D721Med (cell line): ENCODE data around the gene FARS2.

Experiments
- DNase-seq: peaks from one replicate; pipeline ENCODE4 v3.0.0; 2011; ENCODE audit warnings: low spot score; ENCODE audit not compliant: insufficient read length
- FAIRE-seq: peaks from 2 replicates; lab custom pipeline; 2011; peaks lifted over from hg19 to GRCh38; lab: Jason Lieb, UNC
- TF ChIP-seq, protein P1 (sequence below): IDR thresholded peaks from 2 replicates; pipeline ENCODE4 v1.5.1; 2012; ENCODE audit warnings: mild to moderate bottlenecking, control low read depth; ENCODE audit not compliant: insufficient read depth; ENCODE audit errors: missing control alignments

Gene FARS2

GRCh38 chr6:5671601-5672559 lies 410.6 kb downstream of the FARS2 start:
- no peak for FAIRE-seq
- no peak for DNase-seq
- TF ChIP-seq, protein P1, sequence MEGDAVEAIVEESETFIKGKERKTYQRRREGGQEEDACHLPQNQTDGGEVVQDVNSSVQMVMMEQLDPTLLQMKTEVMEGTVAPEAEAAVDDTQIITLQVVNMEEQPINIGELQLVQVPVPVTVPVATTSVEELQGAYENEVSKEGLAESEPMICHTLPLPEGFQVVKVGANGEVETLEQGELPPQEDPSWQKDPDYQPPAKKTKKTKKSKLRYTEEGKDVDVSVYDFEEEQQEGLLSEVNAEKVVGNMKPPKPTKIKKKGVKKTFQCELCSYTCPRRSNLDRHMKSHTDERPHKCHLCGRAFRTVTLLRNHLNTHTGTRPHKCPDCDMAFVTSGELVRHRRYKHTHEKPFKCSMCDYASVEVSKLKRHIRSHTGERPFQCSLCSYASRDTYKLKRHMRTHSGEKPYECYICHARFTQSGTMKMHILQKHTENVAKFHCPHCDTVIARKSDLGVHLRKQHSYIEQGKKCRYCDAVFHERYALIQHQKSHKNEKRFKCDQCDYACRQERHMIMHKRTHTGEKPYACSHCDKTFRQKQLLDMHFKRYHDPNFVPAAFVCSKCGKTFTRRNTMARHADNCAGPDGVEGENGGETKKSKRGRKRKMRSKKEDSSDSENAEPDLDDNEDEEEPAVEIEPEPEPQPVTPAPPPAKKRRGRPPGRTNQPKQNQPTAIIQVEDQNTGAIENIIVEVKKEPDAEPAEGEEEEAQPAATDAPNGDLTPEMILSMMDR: no peak

GRCh38 chr6:5672581-5673011 lies 411.3 kb downstream of the FARS2 start:
- TF ChIP-seq, protein P1: no peak
- DNase-seq (no peak), FAIRE-seq (no peak)

GRCh38 chr6:5673019-5673790 lies 411.9 kb downstream of the FARS2 start:
- no peak for DNase-seq
- TF ChIP-seq, protein P1: no peak
- FAIRE-seq: no peak

- TF ChIP-seq, protein P1: no peak
- FAIRE-seq: no peak
These were observed 412.8 kb downstream of the FARS2 start for GRCh38 chr6:5674141-5674540.

DNA sequence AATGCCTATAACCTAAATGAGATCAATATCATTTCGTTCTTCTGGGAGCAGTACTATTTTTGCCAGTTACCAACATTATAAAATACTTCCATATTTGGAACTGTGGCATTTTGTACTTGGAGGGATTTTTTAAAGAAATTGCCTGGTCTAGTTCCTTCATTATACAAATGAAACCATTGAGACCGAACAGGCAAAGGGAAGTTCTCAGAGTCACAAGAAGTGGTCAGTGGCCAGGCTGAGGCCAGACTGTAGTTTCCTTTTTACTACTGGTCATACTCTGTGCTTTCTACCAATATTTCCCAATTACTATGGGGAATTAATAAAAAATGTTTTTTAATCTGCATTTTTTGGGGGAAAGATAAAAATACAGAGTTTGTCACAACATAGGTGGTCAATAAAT lies 413.4 kb downstream of the FARS2 start:
- TF ChIP-seq, protein P1: no peak
- DNase-seq (no peak), FAIRE-seq (no peak)

More at GRCh38 chr6:5674141-5674540, 412.8 kb downstream of the FARS2 start:
- no peak for DNase-seq

GRCh38 chr6:5676701-5677100 lies 415.4 kb downstream of the FARS2 start:
- TF ChIP-seq, protein P1: no peak
- FAIRE-seq (no peak), DNase-seq (no peak)
